ENCODE results near the gene ZNF460. TPM values are rescaled to one million over a fixed set of nuclear protein-coding genes. Genes with fewer than 3 reads are reported as not detected.

The ZNF460 gene
- total and polyA plus RNA-seq, 2 of the 8 experiments (the other 6 are each of a cell fraction or from before 2014, with no cell fraction given) = 9.3 to 57.9 TPM

GRCh38 chr19:57279418-57280164, 694 bp upstream of the ZNF460 start:
- POLR2A ChIA-PET (ENCODE audit: partially characterized antibody) = interaction anchor here (0.6 to 1.7 kb wide), 10 partner anchors 13 to 524 kb away, joined by 3 to 6 read pairs (median 3); partner anchors contain the start of genes TRAPPC2B, ZNF547 and ZNF805
- peaks cover 26 to 40% of the 10 kb centered on the region in 2 experiments for H3K79me2 ChIP-seq (ENCODE audit: control insufficient read depth in 1 of 2, insufficient read depth in 2 of 2, low read length in 2 of 2)
- H4K91ac ChIP-seq (replicated peaks; ENCODE audit: insufficient read length, low read length) = peak overlapping the region; percentile 98
- peak overlapping the region; percentile 62 to 87 for H3K4me2 ChIP-seq (ENCODE audit: insufficient read depth in 1 of 2, low read depth in 2 of 2, low read length in 2 of 2)
- peak overlapping the region; percentile 83 for H3K56ac ChIP-seq (replicated peaks; ENCODE audit: insufficient read length, low read depth, low read length)
- H3K18ac ChIP-seq (ENCODE audit: extremely low read depth, low read length) = peak overlapping the region; percentile 93
- no peaks in the 10 kb centered on the region for H3K9me3 ChIP-seq (ENCODE audit: insufficient read depth in 2 of 2, low read depth in 1 of 2, low read length in 1 of 2)
- CTCF ChIA-PET (ENCODE audit: partially characterized antibody) = no interaction called here
- peak overlapping the region; percentile 74; the same call in 1 of the 2 replicates for H2AFZ ChIP-seq (ENCODE audit: low read length)
- H2AK5ac ChIP-seq (ENCODE audit: low read depth, low read length) = peak overlapping the region; percentile 78
- H3K36me3 ChIP-seq (ENCODE audit: control insufficient read depth in 2 of 4, insufficient read depth in 4 of 4, low read length in 3 of 4) = peaks cover 0 to 9% (median 5%) of the 10 kb centered on the region in 4 experiments; a peak in 3 of 8 replicates
- H3K14ac ChIP-seq (ENCODE audit: insufficient read length) = peak overlapping the region; percentile 16
- H3K23me2 ChIP-seq (ENCODE audit: low read depth, low read length) = peaks cover 6% of the 10 kb centered on the region
- H3K4me3 ChIP-seq (ENCODE audit: extremely low read depth in 1 of 4, insufficient read depth in 2 of 4, low read depth in 3 of 4, low read length in 4 of 4) = peak overlapping the region; percentile 85 to 97 (median 87)
- no peak overlapping the region for H2BK20ac ChIP-seq (ENCODE audit: low read length)
- 10% methylated on average over 23 of the region's 25 CpGs; no CpG with 5 or more reads in 1 of the 2 experiments for WGBS, 2 experiments (ENCODE audit: extremely low coverage in 1 of 2, insufficient coverage in 1 of 2, insufficient read length in 1 of 2, insufficient replicate concordance in 2 of 2, low coverage in 1 of 2, low lambda C conversion rate in 2 of 2, missing lambda C conversion rate in 1 of 2)
- peak overlapping the region; percentile 92 for H4K5ac ChIP-seq (ENCODE audit: insufficient read length, low read depth, low read length)
- no peak overlapping the region for H3K23ac ChIP-seq (ENCODE audit: insufficient read length)
- H4K20me1 ChIP-seq (replicated peaks in 1 of 2; ENCODE audit: control insufficient read depth in 1 of 2, insufficient read depth in 2 of 2, low read length in 2 of 2) = peaks cover 1 to 2% of the 10 kb centered on the region in 2 experiments
- H2BK120ac ChIP-seq (replicated peaks; ENCODE audit: low read depth, low read length) = peak overlapping the region; percentile 66
- H3K9ac ChIP-seq (replicated peaks in 1 of 4; ENCODE audit: extremely low read depth in 1 of 4, low read depth in 3 of 4, low read length in 3 of 4) = peak overlapping the region; percentile 59 to 98 (median 96)
- 0 out of 2 replicates have a peak overlapping the region, but pooled peaks have one; percentile 88 for H2BK15ac ChIP-seq (ENCODE audit: low read length)
- peak overlapping the region; percentile 81; the same call in 1 of the 2 replicates for H2BK12ac ChIP-seq (ENCODE audit: low read depth, low read length)
- H3K27ac ChIP-seq (ENCODE audit: low read depth, low read length) = peak overlapping the region; percentile 95
- peak overlapping the region; percentile 99 for H4K8ac ChIP-seq (ENCODE audit: extremely low read depth, insufficient read depth, low read length)
- DNase-seq (ENCODE audit: low read depth in 1 of 2, low spot score in 2 of 2) (peak; percentile 80 to 81), FAIRE-seq (no peak)
- H2BK5ac ChIP-seq (ENCODE audit: low read depth, low read length) = peak overlapping the region; percentile 97
- peak overlapping the region; percentile 89 for H3K4ac ChIP-seq (replicated peaks; ENCODE audit: insufficient read length, low read depth, low read length)
- H3K27me3 ChIP-seq (replicated peaks in 1 of 4; ENCODE audit: control insufficient read depth in 3 of 4, extremely low read depth in 1 of 4, insufficient read depth in 3 of 4, low read length in 3 of 4) = no peaks in the 10 kb centered on the region
- H3K79me1 ChIP-seq (ENCODE audit: low read depth, low read length) = peaks cover 6% of the 10 kb centered on the region; the same call in 1 of the 2 replicates
- peaks cover 0 to 6% (median 2%) of the 10 kb centered on the region in 4 experiments; a peak in 4 of 7 replicates for H3K4me1 ChIP-seq (replicated peaks in 1 of 4; ENCODE audit: control insufficient read depth in 3 of 4, insufficient read depth in 4 of 4, low read length in 3 of 4)
- TF ChIP-seq CBX5 (IDR thresholded peaks at IDR 0.05; ENCODE audit: low read depth, low read length) (no peak), JUND (IDR thresholded peaks at IDR 0.05; ENCODE audit: low read length) (peak; percentile 70; the same call in 1 of the 2 replicates), KDM4A (IDR thresholded peaks at IDR 0.05; ENCODE audit: low read depth, low read length, severe bottlenecking) (no peak), RBBP5 (IDR thresholded peaks at IDR 0.05; ENCODE audit: borderline replicate concordance, low read depth, low read length) (no peak), SUZ12 (IDR thresholded peaks at IDR 0.05; ENCODE audit: low read length) (no peak), RFX5 (IDR thresholded peaks at IDR 0.05; ENCODE audit: borderline replicate concordance, low read depth, low read length) (no peak), MAX (IDR thresholded peaks at IDR 0.05) (peak; percentile 98), CHD1 (IDR thresholded peaks at IDR 0.05; ENCODE audit: low read depth, low read length) (peak; percentile 71; the same call in 1 of the 2 replicates), ZNF274 (IDR thresholded peaks at IDR 0.05; ENCODE audit: borderline replicate concordance, extremely low read depth, low read length) (no peak), ATF3 (IDR thresholded peaks at IDR 0.05; ENCODE audit: insufficient read depth, low read depth, low read length) (peak; percentile 59; the same call in 1 of the 2 replicates), SIRT6 (IDR thresholded peaks at IDR 0.05; ENCODE audit: low read length) (no peak)
